Cerebellar cortex (tissue), 1 donor: ENCODE measurements around the gene C1orf159.
"Not testable (repeated sequence)": the region's sequence is repeated elsewhere in the genome, so short reads cannot be mapped to it uniquely, and the experiment has no call there.

Experiments
- DNase-seq: peaks from one replicate; pipeline ENCODE4 v3.0.0-alpha.2; 2015; ENCODE audit warnings: low spot score

Gene C1orf159

DNA sequence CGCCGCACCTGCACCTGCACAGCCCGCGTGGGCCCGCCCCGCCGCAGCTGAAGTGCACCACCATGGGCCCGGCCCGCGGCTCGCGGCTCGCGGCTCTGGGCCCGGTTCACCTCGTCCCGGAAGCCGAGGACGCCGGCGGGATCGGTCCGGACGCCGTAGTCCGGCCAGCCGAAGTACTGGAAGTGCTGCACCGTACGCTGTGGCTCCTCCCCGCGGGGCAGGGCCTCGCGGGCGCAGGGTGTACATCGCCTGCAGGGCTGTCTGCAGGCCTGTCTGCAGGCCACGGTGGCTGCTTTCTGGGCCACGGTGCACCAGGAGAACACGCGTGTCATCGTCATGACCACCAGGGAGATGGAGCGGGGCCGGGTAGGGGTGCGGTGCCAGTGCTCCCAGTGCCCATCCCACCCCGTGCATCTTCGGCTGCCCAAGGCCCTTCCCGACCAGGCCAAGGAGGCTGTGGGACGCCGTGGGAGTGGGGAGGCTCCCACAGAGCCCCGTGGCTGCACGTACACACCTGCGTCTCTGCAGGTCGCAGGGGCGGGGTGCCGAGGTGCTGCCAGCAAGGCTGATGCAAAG lies 48.5 kb downstream of the C1orf159 start:
- DNase-seq = no peak

DNA sequence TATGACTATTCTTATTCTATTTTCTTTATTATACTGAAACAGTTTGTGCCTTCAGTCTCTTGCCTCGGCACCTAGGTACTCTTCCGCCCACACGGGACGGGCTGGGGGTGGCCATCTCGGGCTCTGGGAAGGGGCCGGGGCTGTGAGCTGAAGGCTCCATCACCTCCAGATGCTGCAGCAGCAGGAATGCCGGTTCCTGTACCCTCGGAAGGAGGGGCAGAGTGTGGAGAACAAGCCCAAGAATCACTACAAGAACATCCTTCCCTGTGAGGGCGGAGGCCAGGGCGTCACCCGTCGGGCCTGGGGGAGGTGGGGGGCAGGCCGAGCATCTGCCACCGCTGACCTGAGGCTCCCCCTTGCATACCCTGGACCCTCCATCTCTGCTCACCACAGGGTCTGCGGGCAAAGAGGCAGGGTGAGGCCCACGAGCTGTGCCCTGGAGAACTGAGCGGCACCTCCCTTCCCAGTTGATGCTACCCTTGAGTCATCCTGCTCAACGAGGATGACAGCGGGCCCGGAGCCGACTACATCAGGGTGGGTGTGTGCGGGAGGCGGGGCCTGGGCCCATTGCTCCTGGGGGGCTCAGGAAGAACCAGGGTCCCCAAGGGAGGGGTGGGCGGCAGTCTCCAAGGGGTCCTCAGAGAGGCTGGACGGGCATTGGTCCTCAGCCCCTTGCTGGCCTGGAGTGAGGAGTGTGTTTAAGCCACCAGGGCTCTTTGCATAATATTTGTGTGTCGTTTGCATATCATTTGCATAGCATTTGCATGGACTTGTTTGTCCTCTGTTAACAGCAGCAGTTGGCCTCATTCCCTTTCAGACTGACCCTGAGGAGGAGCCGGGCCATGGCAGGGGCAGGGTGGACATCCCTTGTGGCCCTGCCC lies 49.2 kb downstream of the C1orf159 start:
- DNase-seq = no peak

DNA sequence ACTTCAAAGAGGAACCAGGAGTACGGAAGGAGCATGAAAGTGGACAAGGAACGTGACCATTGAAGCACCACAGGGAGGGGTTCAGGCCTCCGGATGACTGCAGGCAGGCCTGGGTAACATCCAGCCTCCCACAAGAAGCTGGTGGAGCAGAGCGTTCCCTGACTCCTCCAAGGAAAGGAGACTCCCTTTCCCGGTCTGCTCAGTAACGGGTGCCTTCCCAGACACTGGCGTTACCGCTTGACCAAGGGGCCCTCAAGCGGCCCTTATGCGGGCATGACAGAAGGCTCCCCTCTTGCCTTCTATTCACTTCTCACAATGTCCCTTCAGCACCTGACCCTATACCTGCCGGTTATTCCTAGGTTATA lies 50.0 kb downstream of the C1orf159 start:
- DNase-seq = peak; percentile 57

DNA sequence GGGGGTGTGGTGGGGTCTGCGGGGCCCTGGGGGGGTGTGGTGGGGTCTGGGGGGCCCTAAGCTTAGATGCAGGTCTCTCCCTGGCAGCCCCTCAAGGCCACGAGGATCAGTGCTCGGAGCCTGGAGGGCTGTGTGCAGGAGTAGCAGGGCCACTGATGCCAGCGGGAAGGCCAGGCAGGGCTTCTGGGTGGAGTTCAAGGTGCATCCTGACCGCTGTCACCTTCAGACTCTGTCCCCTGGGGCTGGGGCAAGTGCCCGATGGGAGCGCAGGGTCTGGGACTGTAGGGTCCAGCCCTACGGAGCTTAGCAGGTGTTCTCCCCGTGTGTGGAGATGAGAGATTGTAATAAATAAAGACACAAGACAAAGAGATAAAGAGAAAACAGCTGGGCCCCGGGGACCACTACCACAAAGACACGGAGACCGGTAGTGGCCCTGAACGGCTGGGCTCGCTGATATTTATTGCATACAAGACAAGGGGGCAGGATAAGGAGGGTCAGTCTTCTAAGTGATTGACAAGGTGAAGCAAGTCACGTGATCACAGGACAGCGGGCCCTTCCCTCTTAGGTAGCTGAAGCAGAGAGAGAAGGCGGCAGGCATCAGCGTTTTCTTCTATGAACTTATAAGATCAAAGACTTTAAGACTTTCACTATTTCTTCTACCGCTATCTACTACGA lies 50.5 kb downstream of the C1orf159 start:
- DNase-seq = no peak

DNA sequence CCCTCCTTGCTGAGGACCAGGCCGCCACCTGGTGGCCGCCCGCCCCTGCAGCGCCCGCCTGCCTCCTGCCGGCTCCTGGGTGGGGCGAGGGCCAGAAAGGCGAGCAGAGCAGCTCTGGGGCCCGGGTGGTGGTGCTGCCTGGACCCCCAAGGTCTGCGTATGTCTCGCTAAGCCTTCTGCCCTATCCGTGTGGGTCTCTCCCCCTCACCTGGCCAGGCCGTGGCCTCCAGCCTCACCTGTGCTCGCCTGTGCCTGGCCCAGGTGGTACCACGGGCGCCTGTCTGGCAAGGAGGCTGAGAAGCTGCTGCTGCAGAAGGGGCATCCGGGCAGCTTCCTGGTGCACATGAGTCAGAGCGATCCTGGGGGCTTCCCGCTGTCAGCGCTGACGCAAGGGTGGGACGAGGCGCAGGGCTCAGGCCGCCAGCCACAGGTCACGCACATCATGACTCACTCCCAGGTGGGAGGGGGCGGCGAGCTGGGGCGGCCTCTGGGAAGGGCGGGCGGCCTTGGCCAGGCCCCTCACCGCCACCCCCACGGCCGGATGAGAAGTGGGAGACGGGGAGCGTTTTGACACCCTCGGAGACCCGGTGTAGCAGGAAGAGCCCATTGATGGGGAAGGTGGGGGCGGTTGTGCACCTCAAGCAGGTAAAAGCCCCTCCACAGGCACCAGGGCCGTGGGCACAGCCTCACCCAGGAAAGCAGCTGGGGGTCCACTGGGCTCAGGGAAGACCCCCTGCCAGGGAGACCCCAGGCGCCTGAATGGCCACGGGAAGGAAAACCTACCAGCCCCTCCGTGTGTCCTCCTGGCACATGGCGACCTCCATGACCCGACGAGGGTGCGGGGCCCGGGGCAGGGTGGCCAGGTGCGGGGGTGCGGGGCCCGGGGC lies 51.7 kb downstream of the C1orf159 start:
- DNase-seq = no peak

DNA sequence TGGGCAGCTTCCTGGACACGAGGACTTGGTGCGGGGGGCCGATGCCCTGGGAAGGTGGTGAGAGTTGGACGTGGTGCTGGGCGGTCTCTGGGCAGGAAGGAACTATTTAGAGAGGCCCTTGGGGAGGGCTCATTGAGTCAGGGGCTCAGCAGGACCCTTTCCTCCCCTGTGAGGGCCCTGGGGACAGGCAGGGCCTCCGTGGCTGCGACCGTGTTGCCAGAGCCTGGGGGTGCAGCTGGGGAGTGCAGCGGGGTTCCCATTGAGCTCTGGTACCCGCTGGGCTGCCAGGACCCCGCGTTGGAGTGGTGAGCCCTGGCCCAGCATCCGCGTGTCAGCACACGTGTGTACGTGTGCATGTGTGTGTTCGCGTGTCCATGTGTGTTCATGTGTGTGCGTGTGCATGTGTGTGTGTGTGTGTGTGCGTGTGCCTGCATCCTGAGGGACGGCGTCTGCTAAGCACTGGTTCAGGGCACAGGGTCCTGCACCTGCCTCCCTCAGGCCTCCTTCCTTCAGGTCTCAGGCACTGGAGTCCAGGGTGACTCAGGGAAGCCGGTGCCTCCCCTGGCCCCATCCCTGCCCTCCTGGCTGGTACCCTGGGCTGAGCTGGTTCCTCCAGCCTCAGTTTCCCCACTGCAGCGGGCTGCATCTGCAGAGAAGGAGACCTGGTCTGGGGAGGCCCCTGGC lies 52.5 kb downstream of the C1orf159 start:
- DNase-seq = no peak

DNA sequence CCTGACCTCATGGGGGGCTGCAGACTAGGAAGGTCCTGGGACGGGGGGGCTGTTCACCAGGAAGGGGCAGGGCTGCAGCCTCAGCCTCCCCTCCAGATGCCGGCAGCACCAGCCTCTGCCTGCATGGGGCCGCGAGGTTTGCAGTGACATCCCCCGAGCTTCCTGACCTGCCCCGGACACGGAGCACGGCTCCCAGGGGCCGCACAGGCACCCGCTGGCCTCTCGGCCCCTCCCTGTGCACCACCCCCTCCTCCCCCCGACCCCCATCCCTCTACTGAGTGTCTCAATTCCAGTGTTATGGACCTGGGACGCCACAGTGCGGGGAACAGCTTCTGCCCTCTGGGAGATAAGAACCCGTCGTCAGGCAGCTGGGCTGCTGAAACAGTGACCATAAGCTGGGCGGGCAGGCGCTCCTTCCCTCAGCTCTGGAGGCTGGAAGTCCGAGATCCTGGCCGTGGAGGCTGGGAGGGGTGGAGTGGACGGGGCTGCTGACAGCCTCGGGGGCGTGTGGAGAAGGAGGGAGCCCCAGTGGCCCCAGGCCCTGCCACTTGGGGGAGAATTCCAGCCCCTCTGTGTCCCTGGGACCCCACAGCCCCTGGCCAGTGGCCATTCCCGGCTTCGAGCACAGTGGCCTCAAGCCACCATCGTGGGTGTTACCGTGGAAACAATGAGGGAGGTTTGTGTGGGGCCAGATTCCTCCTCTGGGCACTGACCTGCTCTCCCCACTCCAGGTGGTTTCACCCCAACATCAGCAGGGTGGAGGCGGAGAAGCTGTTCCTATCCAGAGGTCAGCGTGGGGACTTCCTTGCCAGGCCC lies 53.3 kb downstream of the C1orf159 start:
- no peak for DNase-seq

DNA sequence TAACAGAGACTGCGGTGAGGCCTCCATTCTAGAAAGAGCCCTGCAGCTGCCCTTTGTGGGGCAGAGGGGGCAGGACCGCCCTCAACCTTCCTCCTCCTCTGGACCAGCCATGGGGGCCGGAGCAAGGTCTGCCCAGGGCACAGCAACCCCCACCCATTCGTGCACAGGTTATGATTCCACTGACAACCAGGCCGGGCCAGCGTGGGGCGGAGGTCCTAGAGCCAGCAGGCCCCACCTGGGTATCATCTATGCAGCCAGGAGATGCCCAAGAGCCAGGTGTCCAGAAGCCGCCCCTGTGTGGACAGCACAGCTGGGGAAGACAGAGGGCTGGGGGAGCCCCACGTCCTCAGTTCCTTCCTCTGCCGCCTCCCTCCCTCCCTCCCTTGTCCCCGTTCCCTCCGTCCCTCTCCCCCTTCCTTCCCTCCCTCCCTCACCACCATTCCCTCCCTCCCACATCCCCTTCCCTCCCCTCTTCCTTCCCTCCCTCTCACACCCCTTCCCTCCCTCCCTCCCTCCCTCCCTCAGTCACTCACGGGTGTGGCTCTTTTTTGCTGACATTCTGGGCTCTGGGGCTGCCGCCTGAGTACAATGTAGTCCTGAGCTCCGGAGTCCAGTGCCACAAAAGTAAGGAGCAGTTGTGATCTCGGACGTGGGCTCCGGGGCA lies 54.1 kb downstream of the C1orf159 start:
- DNase-seq = no peak

DNA sequence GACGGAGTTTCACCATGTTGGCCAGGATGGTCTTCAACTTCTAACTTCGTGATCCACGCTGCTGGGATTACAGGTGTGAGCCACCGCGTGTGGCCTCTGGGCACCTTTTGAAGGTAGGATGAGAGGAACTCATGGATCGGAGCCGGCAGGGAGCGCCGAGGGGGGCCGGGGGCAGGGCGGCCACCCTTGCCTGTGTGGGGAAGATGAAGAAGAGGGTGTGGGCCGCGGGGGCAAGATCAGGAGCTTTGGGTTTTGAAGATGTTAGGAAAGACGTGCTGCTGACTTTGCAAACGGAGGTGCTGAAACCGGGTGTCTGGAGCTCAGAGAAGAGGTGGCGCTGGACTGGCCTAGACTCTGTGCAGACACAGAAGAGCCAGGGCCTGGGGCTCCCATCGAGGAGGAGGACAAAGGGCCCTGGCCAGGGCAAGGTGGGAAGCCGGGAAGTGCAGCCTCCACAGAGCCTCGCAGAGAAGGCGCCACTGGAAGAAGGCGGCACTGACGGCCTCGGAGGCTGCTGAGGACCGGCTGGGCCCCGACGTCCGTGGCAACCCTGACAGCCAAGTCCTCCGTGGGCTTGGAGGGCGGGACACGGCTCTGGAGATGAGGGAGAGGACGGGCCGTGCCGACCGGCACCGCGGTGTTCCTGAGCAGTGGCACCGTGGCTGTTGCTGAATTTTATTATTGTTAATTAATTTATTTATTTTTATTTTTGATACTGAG lies 55.4 kb downstream of the C1orf159 start:
- DNase-seq = no peak

DNA sequence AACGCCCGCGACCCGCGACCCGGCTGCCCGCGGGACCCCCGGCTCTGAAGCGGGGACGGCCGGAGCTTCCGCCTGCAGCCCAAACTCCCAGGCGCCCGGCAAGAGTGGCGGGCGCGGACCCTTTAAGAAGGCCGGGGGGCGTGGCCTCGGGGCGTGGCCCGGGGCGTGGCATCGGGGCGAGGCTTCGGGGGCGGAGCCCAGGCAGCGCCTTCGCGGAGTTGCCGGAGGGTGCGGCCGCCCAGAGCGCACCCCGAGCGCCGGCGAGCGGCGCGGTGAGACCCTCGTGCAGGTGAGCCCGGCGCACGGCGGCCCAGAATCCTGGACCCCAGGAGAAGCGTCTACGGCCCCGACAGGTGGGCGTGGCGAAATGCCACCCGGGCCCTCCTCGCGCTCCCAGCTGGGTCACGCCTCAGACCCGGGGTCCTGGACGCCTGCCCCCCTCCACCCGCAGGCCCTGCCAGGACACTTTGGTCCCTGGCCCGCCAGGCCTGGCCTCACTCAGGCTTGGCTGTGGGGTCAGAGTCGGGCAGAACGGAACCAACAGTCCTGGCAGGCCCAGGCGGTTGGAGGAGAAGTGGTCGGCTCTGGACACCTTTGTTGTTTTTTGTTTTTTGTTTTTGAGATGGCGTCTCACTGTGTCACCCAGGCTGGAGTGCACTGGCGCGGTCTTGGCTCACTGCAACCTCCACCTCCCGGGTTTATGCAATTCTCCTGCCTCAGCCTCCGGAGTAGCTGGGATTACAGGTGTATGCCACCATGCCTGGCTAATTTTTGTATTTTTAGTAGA lies 56.2 kb downstream of the C1orf159 start:
- peak; percentile 57 for DNase-seq

DNA sequence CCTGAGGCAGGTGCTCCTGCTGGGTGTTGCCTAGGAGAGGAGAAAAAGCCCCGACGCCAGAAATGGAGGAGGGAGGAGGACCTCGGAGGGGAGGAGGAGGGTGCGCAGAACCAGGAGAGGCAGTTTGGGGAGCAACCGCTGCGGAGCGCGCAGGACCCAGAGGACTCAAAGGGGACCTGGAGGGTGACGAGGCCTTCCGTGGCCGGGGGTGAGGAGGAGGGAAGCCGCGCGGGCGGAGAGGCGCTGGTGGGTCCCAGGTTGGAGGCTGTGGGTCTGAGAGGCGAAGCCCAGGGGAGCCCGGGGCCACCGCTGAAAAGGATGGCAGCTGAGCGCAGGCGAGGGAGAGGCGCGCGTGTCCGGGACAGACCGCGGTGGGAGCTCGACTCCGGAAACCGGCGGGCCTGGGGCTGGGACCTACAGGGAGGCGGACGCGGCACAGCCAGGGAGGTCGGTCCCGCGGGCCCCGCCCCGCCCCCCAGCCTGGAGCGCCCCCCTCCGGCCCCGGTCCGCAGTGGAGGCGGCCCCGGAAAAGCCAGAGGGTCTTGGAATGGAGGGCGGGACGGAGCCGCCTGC lies 56.9 kb downstream of the C1orf159 start:
- DNase-seq = no peak

DNA sequence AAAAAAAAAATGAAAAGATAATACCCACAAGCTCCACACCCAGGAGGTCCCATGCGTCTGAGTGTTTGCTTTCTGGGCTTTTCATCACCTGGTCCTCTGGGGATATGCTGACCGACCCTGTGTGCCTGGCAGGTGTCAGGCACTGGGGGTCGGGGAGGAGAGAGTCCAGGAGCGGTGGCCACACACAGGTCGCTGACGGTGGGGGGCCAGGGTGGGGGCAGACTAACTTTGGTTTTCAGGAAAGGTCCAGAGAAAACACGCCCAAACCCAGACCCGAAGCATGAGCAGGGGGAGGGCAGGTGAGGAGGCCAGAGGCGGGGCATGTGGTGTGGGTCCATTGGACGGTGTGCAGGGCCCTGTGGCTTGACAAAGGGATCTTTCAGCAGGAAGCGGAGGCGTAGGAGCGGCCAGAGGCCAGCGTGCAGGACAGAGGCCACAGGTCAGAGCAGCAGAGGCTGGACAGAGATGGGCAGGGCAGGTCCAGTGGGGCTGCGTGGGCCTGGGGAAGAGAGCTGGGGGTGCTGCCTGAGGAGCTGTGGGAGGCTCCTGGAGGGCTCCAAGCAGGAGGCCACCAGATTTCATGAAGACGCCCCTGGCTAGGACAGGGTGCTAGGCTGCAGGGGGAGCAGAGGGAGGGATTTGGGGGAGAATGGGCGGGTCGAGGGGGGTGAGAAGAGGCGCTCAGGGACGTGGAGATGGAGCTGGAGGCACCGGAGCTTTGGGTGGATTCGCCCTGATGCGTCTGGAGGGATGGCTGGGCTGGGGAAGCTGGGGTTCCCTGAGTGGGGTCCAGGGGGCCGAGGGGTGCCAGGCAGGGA lies 57.6 kb downstream of the C1orf159 start:
- DNase-seq = no peak

DNA sequence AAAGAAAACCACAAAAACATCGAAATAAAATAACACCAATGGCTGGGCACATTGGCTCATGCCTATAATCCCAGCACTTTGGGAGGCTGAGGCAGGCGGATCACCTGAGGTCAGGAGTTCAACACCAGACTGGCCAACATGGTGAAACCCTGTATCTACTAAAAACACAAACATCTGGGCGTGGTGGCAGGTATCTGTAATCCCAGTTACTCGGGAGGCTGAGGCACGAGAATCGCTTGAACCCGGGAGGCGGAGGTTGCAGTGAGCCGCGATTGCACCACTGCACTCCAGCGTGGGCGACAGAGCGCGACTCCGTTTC lies 58.2 kb downstream of the C1orf159 start:
- not testable (repeated sequence) for DNase-seq

DNA sequence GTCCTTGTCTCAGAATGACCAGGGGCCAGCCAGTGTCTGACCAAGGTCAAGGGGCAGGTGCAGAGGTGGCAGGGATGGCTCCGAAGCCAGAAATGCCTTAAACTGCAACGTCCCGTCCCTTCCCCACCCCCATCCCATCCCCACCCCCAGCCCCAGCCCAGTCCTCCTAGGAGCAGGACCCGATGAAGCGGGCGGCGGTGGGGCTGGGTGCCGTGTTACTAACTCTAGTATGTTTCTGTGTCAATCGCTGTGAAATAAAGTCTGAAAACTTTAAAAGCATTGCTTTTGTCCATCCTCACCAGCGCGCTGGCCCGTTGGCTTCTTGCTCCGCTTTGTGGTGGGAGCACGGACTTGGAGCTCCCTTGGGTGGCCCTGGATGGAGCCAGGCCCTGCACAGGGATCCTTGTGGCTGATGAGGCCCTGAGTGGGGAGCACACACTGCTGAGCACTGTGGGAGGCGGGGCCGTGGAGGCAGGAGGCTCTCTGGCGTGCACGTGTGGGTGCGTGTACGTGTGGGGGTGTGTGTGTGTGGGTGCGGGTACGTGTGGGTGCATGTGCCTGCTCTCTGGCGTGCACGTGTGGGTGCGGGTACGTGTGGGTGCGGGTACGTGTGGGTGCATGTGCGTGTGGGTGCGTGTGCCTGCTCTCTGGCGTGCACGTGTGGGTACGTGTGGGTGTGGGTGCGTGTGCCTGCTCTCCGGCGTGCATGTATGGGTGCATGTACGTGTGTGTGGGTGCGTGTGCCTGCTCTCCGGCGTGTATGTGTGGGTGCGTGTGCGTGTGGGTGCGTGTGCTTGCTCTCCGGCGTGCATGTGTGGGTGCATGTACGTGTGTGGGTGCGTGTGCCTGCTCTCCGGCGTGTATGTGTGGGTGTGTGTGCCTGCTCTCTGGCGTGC lies 59.8 kb downstream of the C1orf159 start:
- DNase-seq = no peak

DNA sequence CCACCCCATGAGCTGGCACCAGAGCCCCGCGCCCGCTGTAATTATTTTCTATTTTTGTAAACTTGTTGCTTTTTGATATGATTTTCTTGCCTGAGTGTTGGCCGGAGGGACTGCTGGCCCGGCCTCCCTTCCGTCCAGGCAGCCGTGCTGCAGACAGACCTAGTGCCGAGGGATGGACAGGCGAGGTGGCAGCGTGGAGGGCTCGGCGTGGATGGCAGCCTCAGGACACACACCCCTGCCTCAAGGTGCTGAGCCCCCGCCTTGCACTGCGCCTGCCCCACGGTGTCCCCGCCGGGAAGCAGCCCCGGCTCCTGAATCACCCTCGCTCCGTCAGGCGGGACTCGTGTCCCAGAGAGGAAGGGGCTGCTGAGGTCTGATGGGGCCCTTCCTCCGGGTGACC lies 60.9 kb downstream of the C1orf159 start:
- no peak for DNase-seq

DNA sequence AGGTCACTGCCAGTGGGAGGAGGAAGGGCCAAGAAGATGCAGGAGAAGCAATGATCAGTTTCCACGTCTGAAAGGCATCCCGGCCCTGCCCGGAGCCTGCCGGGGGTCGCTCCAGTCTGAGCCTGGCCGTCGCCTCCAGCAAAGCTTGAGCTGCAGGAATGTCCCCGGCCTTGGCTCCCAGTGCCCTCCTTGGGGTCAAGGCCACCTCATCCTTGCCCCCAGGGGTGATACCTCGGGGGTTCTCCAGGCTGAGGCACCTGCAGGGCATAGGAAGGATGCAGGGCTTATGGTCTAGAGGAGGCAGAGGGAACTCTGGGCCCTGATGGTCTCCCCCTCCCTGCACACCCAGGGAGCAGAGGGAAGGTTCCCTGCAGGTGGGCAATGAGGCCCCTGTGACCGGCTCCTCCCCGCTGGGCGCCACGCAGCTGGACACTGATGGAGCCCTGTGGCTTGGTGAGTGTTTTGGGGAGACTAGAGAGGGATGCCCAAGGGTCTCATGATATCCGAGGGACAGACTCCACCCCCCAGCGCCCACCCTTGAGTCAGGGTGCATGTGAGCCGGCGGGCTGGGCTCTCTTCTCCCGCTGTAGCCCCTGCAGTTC lies 61.7 kb downstream of the C1orf159 start:
- DNase-seq = no peak
